ENCODE results near the gene NCOR2. TPM values are rescaled to one million over a fixed set of nuclear protein-coding genes. Genes with fewer than 3 reads are reported as not detected.

Gene NCOR2
- total RNA-seq, 1 donor from 2014 or later = 132 TPM

DNA sequence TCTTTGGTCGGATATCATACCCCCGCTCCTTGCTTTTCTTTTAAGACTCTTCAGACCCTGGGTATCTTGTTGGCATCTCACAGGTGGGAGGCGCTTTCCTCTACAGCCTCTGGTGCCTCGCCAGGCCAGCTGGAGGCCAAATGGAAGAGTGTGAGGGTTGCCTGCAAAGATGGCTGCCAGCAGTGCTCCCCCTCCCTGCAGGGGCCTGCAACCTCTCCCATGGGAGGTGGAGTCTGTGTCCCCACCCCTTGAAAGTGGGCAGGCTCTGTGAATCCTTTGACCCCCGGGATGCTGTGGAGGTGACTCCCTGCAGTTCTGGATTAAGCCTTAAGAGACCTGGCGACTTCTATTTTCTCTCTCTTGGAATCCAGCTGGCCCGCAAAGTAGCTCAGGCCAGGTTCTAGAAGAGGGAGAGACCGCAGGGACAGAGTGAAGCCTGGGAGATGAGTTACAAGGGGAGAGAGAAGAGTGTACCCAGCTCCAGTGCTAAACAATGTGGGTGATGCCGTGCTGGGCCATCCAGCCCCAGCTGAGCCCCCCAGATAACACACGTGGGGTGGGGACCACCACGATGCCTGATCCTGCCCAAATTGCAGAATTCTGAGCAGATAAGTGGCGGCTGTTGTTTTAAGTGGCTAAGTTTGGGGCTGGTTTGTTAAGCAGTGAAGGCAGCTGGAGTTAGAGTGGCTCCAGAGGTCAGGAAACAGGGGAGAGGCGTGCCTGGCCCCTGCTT is 37.9 kb upstream of the NCOR2 start:
- TF ChIP-seq, protein P1, sequence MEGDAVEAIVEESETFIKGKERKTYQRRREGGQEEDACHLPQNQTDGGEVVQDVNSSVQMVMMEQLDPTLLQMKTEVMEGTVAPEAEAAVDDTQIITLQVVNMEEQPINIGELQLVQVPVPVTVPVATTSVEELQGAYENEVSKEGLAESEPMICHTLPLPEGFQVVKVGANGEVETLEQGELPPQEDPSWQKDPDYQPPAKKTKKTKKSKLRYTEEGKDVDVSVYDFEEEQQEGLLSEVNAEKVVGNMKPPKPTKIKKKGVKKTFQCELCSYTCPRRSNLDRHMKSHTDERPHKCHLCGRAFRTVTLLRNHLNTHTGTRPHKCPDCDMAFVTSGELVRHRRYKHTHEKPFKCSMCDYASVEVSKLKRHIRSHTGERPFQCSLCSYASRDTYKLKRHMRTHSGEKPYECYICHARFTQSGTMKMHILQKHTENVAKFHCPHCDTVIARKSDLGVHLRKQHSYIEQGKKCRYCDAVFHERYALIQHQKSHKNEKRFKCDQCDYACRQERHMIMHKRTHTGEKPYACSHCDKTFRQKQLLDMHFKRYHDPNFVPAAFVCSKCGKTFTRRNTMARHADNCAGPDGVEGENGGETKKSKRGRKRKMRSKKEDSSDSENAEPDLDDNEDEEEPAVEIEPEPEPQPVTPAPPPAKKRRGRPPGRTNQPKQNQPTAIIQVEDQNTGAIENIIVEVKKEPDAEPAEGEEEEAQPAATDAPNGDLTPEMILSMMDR (IDR thresholded peaks at IDR 0.05; ENCODE audit: unreplicated experiment) = no peak
- Mint-ChIP-seq H3K4me1 (ENCODE audit: unreplicated experiment) (peaks cover 10% of the 10 kb centered on the region), H3K9me3 (ENCODE audit: unreplicated experiment) (no peaks in the 10 kb centered on the region), H3K27ac (ENCODE audit: unreplicated experiment) (no peak overlapping the region), H3K36me3 (ENCODE audit: low read depth, unreplicated experiment) (peaks cover 3% of the 10 kb centered on the region), H3K27me3 (ENCODE audit: unreplicated experiment) (peaks cover 10% of the 10 kb centered on the region), H3K4me3 (ENCODE audit: unreplicated experiment) (no peak overlapping the region)
- no peak for DNase-seq (ENCODE audit: low spot score)

DNA sequence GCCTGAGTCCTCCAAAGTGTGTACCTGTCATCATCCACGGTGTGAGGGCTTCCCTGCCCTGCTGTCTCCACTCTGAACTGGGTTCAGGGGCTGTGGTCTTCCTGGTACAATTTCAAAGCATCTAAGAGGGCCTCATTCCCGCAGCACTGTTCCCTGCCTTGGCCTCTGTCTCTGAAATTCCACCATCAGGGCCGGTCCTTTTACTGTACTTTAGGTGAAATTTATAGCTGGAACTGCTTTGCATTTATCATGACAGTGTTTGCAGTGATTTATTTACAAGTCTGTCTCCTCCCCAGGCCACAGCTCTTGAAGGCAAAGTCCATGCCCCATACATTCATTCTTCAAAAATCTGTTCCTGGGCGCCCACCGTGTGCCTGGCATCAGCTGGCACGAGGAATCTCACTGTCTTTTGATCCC is 36.9 kb upstream of the NCOR2 start:
- Mint-ChIP-seq H3K4me1 (ENCODE audit: unreplicated experiment) (peaks cover 10% of the 10 kb centered on the region), H3K27me3 (ENCODE audit: unreplicated experiment) (peaks cover 10% of the 10 kb centered on the region), H3K27ac (ENCODE audit: unreplicated experiment) (no peak overlapping the region), H3K4me3 (ENCODE audit: unreplicated experiment) (no peak overlapping the region), H3K36me3 (ENCODE audit: low read depth, unreplicated experiment) (peaks cover 3% of the 10 kb centered on the region), H3K9me3 (ENCODE audit: unreplicated experiment) (no peaks in the 10 kb centered on the region)
- DNase-seq (ENCODE audit: low spot score) = no peak
- TF ChIP-seq, protein P1 (IDR thresholded peaks at IDR 0.05; ENCODE audit: unreplicated experiment) = no peak

DNA sequence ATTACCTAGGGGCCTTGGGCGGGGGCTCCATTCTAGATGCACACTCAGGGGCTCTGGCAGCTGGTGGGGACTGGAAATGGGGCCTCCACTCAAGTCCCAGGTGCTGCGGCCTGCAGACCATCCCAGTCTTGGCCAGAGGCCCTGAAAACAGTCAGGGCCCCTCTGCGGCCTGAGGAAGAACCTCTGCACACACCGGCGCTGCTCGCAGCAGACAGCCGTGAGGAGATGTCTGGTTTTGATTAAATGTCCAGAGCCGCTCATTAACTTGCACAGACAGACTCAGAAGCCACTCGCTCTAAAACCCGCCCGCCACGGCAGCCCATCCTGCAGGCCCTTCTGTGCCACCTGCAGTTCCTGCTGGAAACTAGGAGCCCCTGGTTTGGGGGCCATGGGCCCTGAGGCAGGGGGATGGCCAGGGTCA is 36.4 kb upstream of the NCOR2 start:
- H3K4me3 Mint-ChIP-seq (ENCODE audit: unreplicated experiment) = no peak overlapping the region
- H3K4me1 Mint-ChIP-seq (ENCODE audit: unreplicated experiment) = peaks cover 10% of the 10 kb centered on the region
- H3K27me3 Mint-ChIP-seq (ENCODE audit: unreplicated experiment) = peaks cover 10% of the 10 kb centered on the region
- no peaks in the 10 kb centered on the region for H3K9me3 Mint-ChIP-seq (ENCODE audit: unreplicated experiment)
- no peak overlapping the region for H3K27ac Mint-ChIP-seq (ENCODE audit: unreplicated experiment)
- DNase-seq (ENCODE audit: low spot score) = no peak
- TF ChIP-seq, protein P1 (IDR thresholded peaks at IDR 0.05; ENCODE audit: unreplicated experiment) = no peak
- H3K36me3 Mint-ChIP-seq (ENCODE audit: low read depth, unreplicated experiment) = peaks cover 3% of the 10 kb centered on the region

DNA sequence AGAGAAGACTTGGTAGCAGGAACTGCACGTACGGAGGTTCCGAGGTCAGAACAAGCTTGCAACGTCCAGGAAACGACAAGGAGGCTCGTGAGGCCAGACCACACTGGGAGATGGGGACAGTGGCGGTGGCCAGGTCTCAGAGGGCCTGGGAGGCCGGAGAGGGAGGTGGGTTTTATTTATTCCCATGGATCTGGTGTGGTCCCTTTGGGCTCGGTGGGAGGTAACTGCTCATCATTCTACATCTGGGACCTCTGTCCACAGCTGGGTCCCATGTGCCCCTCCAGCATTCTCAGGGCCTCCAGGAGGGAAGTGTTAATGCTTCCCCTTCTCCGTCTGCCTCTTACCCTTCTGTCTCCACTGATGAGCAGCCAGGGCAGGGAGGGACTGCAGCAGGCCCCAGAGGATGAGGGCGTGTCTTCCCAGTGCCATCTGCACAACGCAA is 35.7 kb upstream of the NCOR2 start:
- Mint-ChIP-seq H3K36me3 (ENCODE audit: low read depth, unreplicated experiment) (no peaks in the 10 kb centered on the region), H3K27me3 (ENCODE audit: unreplicated experiment) (peaks cover 10% of the 10 kb centered on the region), H3K4me1 (ENCODE audit: unreplicated experiment) (peaks cover 10% of the 10 kb centered on the region), H3K9me3 (ENCODE audit: unreplicated experiment) (no peaks in the 10 kb centered on the region), H3K27ac (ENCODE audit: unreplicated experiment) (no peak overlapping the region), H3K4me3 (ENCODE audit: unreplicated experiment) (no peak overlapping the region)
- DNase-seq (ENCODE audit: low spot score) = no peak
- TF ChIP-seq, protein P1 (IDR thresholded peaks at IDR 0.05; ENCODE audit: unreplicated experiment) = no peak

DNA sequence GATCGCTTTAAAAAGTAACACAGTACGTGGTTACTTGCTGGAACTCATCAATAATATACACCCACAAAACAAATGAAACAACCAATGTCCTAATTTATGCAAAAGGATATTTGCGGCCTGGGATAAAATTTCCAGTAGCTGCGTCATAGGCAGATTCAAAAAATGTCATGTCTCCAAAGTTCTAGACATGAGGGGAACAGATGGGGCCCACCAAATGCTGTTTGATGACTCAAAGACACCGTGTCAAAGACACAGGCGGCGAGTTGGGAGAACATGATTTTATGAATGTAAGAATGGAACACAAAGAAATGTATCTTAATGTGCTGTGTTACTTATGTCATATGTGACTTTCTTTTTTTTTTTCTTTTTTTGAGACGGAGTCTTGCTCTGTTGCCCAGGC is 34.3 kb upstream of the NCOR2 start:
- Mint-ChIP-seq H3K9me3 (ENCODE audit: unreplicated experiment) (no peaks in the 10 kb centered on the region), H3K4me1 (ENCODE audit: unreplicated experiment) (peaks cover 10% of the 10 kb centered on the region), H3K36me3 (ENCODE audit: low read depth, unreplicated experiment) (no peaks in the 10 kb centered on the region), H3K27ac (ENCODE audit: unreplicated experiment) (no peak overlapping the region), H3K4me3 (ENCODE audit: unreplicated experiment) (no peak overlapping the region), H3K27me3 (ENCODE audit: unreplicated experiment) (peaks cover 9% of the 10 kb centered on the region)
- no peak for DNase-seq (ENCODE audit: low spot score)
- TF ChIP-seq, protein P1 (IDR thresholded peaks at IDR 0.05; ENCODE audit: unreplicated experiment) = no peak

Data from endothelial cell (in vitro differentiated cells).